GM18508 (cell line): Measurements from ENCODE around the gene WDR49.
"Not testable (repeated sequence)": the region's sequence is repeated elsewhere in the genome, so short reads cannot be mapped to it uniquely, and the experiment has no call there.

ENCODE experiments used
- ATAC-seq: cut with Tn5 transposase; IDR thresholded peaks from one replicate; pipeline ENCODE4 v1.9.1; 2021; ENCODE audit warnings: moderate number of reproducible peaks; ENCODE audit not compliant: insufficient read depth, unreplicated experiment

WDR49 gene

GRCh38 chr3:167626490-167626889 is 27.3 kb downstream of the WDR49 start:
- ATAC-seq: no peak

GRCh38 chr3:167615030-167615429 is 38.7 kb downstream of the WDR49 start:
- ATAC-seq: no peak

- ATAC-seq: not testable (repeated sequence)
Measured at GRCh38 chr3:167614196-167614595, 39.5 kb downstream of the WDR49 start.

GRCh38 chr3:167611718-167612117 is 42.0 kb downstream of the WDR49 start:
- ATAC-seq: no peak

GRCh38 chr3:167609156-167609555 is 44.6 kb downstream of the WDR49 start:
- ATAC-seq: no peak

- no peak for ATAC-seq
Measured at GRCh38 chr3:167606836-167607235, 46.9 kb downstream of the WDR49 start.

GRCh38 chr3:167605871-167606270 is 47.9 kb downstream of the WDR49 start:
- no peak for ATAC-seq

GRCh38 chr3:167602041-167602440 is 51.7 kb downstream of the WDR49 start:
- no peak for ATAC-seq

GRCh38 chr3:167587651-167588050 is 66.1 kb downstream of the WDR49 start:
- no peak for ATAC-seq

GRCh38 chr3:167575000-167575600 is 78.6 kb downstream of the WDR49 start:
- no peak for ATAC-seq

GRCh38 chr3:167572991-167573390 is 80.8 kb downstream of the WDR49 start:
- ATAC-seq: no peak

- ATAC-seq: no peak
Measured at GRCh38 chr3:167568634-167569033, 85.1 kb downstream of the WDR49 start.

- no peak for ATAC-seq
Measured at GRCh38 chr3:167565489-167565888, 88.3 kb downstream of the WDR49 start.

GRCh38 chr3:167564612-167565011 is 89.1 kb downstream of the WDR49 start:
- ATAC-seq: no peak

- ATAC-seq: no peak
Measured at GRCh38 chr3:167559924-167560323, 93.8 kb downstream of the WDR49 start.

GRCh38 chr3:167554898-167555297 is 98.8 kb downstream of the WDR49 start:
- ATAC-seq: no peak

GRCh38 chr3:167538081-167538480 is 115.7 kb downstream of the WDR49 start:
- no peak for ATAC-seq

GRCh38 chr3:167521006-167521355 is 132.8 kb downstream of the WDR49 start:
- no peak for ATAC-seq

- ATAC-seq: no peak
Measured at GRCh38 chr3:167520266-167521005, 133.3 kb downstream of the WDR49 start.

GRCh38 chr3:167507954-167508353 is 145.8 kb downstream of the WDR49 start:
- ATAC-seq: no peak

- no peak for ATAC-seq
Measured at GRCh38 chr3:167502401-167502800, 151.3 kb downstream of the WDR49 start.

GRCh38 chr3:167501941-167502340 is 151.8 kb downstream of the WDR49 start:
- no peak for ATAC-seq
